HepG2 (cell line): ENCODE results near the gene ENAH. TPM values are rescaled to one million over a fixed set of nuclear protein-coding genes. Genes with fewer than 3 reads are reported as not detected.

Source experiments
- ATAC-seq: fragments of 200-7000 bp; cut with Tn5 transposase; 3 replicates; pipeline ENCODE4 v1.9.1; 2020; ENCODE audit warnings: mild to moderate bottlenecking, moderate library complexity
- BruUV-seq: library from RNA; stranded (reverse); fragments of 400-500 nt; replicated peaks from 2 replicates; lab custom pipeline; 2021; lab: Mats Ljungman, UMichigan
- CTCF ChIA-PET: fragments of 300-600 bp; formaldehyde crosslinking; extraction: SDS; loops from one replicate; lab custom pipeline; 2021; ENCODE audit warnings: low total read pairs, inconsistent platforms, low intra/inter-chr PET ratio; lab: Yijun Ruan, JAX
- POLR2A ChIA-PET: fragments of 350-600 bp; sonication (Branson Sonifier 250); formaldehyde crosslinking; loops from one replicate; lab custom pipeline; 2020; ENCODE audit warnings: antibody characterized with exemption, inconsistent platforms; lab: Yijun Ruan, JAX
- DNase-seq: peaks from one replicate; pipeline ENCODE4 v3.0.0-alpha.2; 2015; ENCODE audit warnings: low spot score
- FAIRE-seq: peaks from 3 replicates; lab custom pipeline; 2011; peaks lifted over from hg19 to GRCh38; lab: Jason Lieb, UNC
- H2AFZ ChIP-seq: one replicate; pipeline ENCODE4 v1.6.1; 2011; ENCODE audit warnings: low read length, inconsistent platforms
- H3K27ac ChIP-seq: fragments of 300-600 bp; 3 replicates; pipeline ENCODE4 v1.8.0; 2011; ENCODE audit warnings: mixed run types, mild to moderate bottlenecking, mixed read lengths, low read length, inconsistent platforms; ENCODE audit not compliant: insufficient read depth; ENCODE audit errors: extremely low read length
- H3K27me3 ChIP-seq, 2 experiments: fragments of 200-600 bp in 1 of 2; 2 replicates in 1 of 2; 3 replicates in 1 of 2; pipeline versions ENCODE4 v1.6.0 to v1.8.0; 2011; ENCODE audit warnings: low read length in 2 of 2, mild to moderate bottlenecking in 2 of 2, moderate library complexity in 2 of 2, inconsistent platforms in 1 of 2; ENCODE audit not compliant: insufficient read depth in 2 of 2, control insufficient read depth in 1 of 2
- H3K36me3 ChIP-seq, 2 experiments: fragments of 200-600 bp in 1 of 2; replicated peaks in 1 of 2; 2 replicates in 1 of 2; 3 replicates in 1 of 2; pipeline versions ENCODE4 v1.5.1 to v1.8.0; 2011; ENCODE audit warnings: low read length in 2 of 2, inconsistent platforms in 1 of 2; ENCODE audit not compliant: insufficient read depth in 2 of 2, control insufficient read depth in 1 of 2
- H3K4me1 ChIP-seq: 2 replicates; pipeline ENCODE4 v1.5.1; 2012; ENCODE audit warnings: low read length, inconsistent platforms; ENCODE audit not compliant: insufficient read depth
- H3K4me2 ChIP-seq: 2 replicates; pipeline ENCODE4 v1.6.0; 2011; ENCODE audit warnings: low read depth, low read length, inconsistent platforms
- H3K4me3 ChIP-seq, 3 experiments: fragments of 200-600 bp in 1 of 3; sonication (generic), shearing (Covaris generic) in 1 of 3; replicated peaks in 1 of 3; 2 replicates each; pipeline ENCODE4 v1.5.1; 2011 to 2016; ENCODE audit warnings: low read length in 3 of 3, inconsistent platforms in 2 of 3, low read depth in 2 of 3, mild to moderate bottlenecking in 2 of 3, control low read depth in 1 of 3, mixed read lengths in 1 of 3; ENCODE audit not compliant: insufficient read depth in 1 of 3
- H3K79me2 ChIP-seq: one replicate; pipeline ENCODE4 v1.6.1; 2011; ENCODE audit warnings: low read length, inconsistent platforms; ENCODE audit not compliant: insufficient read depth
- H3K9ac ChIP-seq: 2 replicates; pipeline ENCODE4 v1.6.0; 2011; ENCODE audit warnings: mild to moderate bottlenecking, low read depth, low read length, inconsistent platforms; ENCODE audit not compliant: insufficient read depth
- H3K9me3 ChIP-seq: 2 replicates; pipeline ENCODE4 v1.5.1; 2012; ENCODE audit warnings: mild to moderate bottlenecking, low read length
- H4K20me1 ChIP-seq: 2 replicates; pipeline ENCODE4 v1.6.0; 2011; ENCODE audit warnings: inconsistent platforms, mild to moderate bottlenecking, low read length, moderate library complexity; ENCODE audit not compliant: insufficient read depth
- CBX1 ChIP-seq: IDR thresholded peaks from one replicate; pipeline ENCODE4 v1.6.1; 2016; ENCODE audit warnings: antibody characterized with exemption, low read depth
- FOXO1 ChIP-seq: sonication (generic); formaldehyde crosslinking; IDR thresholded peaks from 2 replicates; pipeline ENCODE4 v1.4.0; 2020; ENCODE audit warnings: missing genetic modification reagents
- MEF2D ChIP-seq: sonication (generic); formaldehyde crosslinking; IDR thresholded peaks from 2 replicates; pipeline ENCODE4 v1.5.1; 2020; ENCODE audit warnings: mild to moderate bottlenecking, missing genetic modification reagents
- NFATC3 ChIP-seq: sonication (generic); formaldehyde crosslinking; IDR thresholded peaks from 2 replicates; pipeline ENCODE4 v1.5.1; 2020; ENCODE audit warnings: mild to moderate bottlenecking, missing genetic modification reagents
- NFE2L2 ChIP-seq: fragments of 150-350 bp; IDR thresholded peaks from 2 replicates; pipeline ENCODE4 v1.6.1; 2014; ENCODE audit warnings: low read length
- SP2 ChIP-seq: sonication (generic); formaldehyde crosslinking; IDR thresholded peaks from 2 replicates; pipeline ENCODE4 v1.5.1; 2020; ENCODE audit warnings: mild to moderate bottlenecking, missing genetic modification reagents
- SRSF9 ChIP-seq: fragments of 200-400 bp; formaldehyde crosslinking; IDR thresholded peaks from 2 replicates; pipeline ENCODE4 v1.6.1; 2018; ENCODE audit warnings: borderline replicate concordance, mild to moderate bottlenecking, low read depth, low read length; ENCODE audit not compliant: insufficient read depth, poor library complexity, severe bottlenecking
- ZNF326 ChIP-seq: sonication (generic); formaldehyde crosslinking; IDR thresholded peaks from 2 replicates; pipeline ENCODE4 v1.4.0; 2020; ENCODE audit warnings: missing genetic modification reagents, borderline replicate concordance
- ZNF382 ChIP-seq: sonication (generic); formaldehyde crosslinking; IDR thresholded peaks from 2 replicates; pipeline ENCODE4 v1.5.0; 2020; ENCODE audit warnings: missing genetic modification reagents, mild to moderate bottlenecking, borderline replicate concordance
- ZNF652 ChIP-seq: IDR thresholded peaks from 2 replicates; pipeline ENCODE4 v1.6.1; 2016; ENCODE audit warnings: low read depth, borderline replicate concordance
- WGBS: methylation state at CpG from one replicate; pipeline ENCODE4 v1.1.6; 2017; ENCODE audit warnings: low lambda C conversion rate; 5-methylcytosine and 5-hydroxymethylcytosine counted together
- in situ Hi-C: cut with HindIII; loops from 2 replicates; pipeline ENCODE4 v1.10.0; 2017; ENCODE audit warnings: low pct_unique_long_range_greater_than_20kb; ENCODE audit not compliant: extremely low pct_ligation_motif_present
- intact Hi-C: fragments of 100-400 bp; cut with micrococcal nuclease; formaldehyde crosslinking; loops from one replicate; pipeline ENCODE4 v1.10.0; 2022; ENCODE audit not compliant: unreplicated experiment
- polyA plus RNA-seq, 8 experiments: library from polyadenylated mRNA; depleted of rRNA in 3 of 8; stranded (reverse) in 7 of 8; unstranded in 1 of 8; fragments of >200 nt; fragmentation: Illumina TruSeq in 4 of 8; extraction: Trizol in 4 of 8; gene quantifications; 2 replicates each; pipeline versions ENCODE4 v1.2.1 to v1.2.3, GENCODE V29; 2011 to 2016; ENCODE audit warnings: low read depth in 4 of 8, missing spikeins in 1 of 8, mixed read lengths in 1 of 8; ENCODE audit not compliant: insufficient read depth in 1 of 8
- total RNA-seq, 5 experiments: library from RNA; depleted of rRNA; stranded (reverse); fragments of >200 nt; fragmentation: Illumina TruSeq; extraction: Trizol; gene quantifications; 2 replicates each; pipeline ENCODE4 v1.2.3, GENCODE V29; 2016; ENCODE audit warnings: low read depth in 1 of 5
- TF ChIP-seq, protein P1 (sequence below), 2 experiments: fragments of 450-650 bp in 1 of 2; sonication (generic) in 1 of 2; formaldehyde crosslinking; IDR thresholded peaks; 2 replicates each; pipeline versions ENCODE4 v1.5.0 to v1.8.0; 2020 to 2022; ENCODE audit warnings: mild to moderate bottlenecking in 1 of 2, missing genetic modification reagents in 1 of 2
- TF ChIP-seq, protein P2 (sequence below): sonication (generic); formaldehyde crosslinking; IDR thresholded peaks from 2 replicates; pipeline ENCODE4 v1.4.0; 2020; ENCODE audit warnings: missing genetic modification reagents, borderline replicate concordance
- TF ChIP-seq, protein P3 (sequence below): sonication (generic); formaldehyde crosslinking; IDR thresholded peaks from 2 replicates; pipeline ENCODE4 v1.4.0; 2020; ENCODE audit warnings: mild to moderate bottlenecking, missing genetic modification reagents

ENAH gene
- total and polyA plus RNA-seq, 2 of the 13 experiments (the other 11 are each of a cell fraction or from before 2014, with no cell fraction given) = 22.1 to 58.3 TPM

DNA sequence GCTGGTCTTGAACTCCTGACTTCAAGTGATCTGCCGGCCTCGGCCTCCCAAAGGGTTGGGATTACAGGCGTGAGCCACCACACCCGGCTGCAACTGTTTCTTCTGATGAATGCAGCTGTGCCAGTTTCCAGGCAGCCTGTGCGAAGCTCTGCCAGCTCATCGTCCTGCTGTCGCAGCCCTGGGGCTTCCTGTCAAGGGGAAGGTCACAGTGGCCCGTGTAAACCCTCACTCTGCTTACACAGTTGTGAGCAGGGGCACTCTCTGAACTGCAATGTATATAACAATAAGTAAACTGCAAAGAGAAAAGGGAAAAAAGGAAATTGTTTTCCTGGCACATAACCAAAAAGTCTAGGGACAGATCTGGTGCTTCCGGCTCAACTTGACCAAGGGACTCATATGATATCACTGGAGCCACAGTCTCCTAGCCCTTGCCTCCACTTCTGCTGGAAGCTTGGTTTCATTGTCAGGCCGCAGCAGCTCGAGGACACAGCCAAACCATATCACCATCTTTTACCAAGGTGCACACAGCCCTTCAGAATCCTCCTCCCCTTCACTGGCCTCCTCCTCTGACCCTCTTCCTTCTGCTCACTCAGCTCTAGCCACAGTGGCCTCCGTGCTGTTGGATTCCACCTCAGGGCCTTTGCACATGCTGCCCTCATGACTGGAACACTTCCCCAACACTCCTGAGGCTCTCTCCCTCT lies 202.3 kb downstream of the ENAH start:
- ChIA-PET POLR2A (interaction anchor here (2.0 kb wide), 1 partner anchor 9 kb away, joined by 4 read pairs; no protein-coding TSS in a partner anchor), CTCF (no interaction called here)
- H3K4me1 ChIP-seq = peaks cover 90% of the 10 kb centered on the region
- TF ChIP-seq NFE2L2 = no peak
- TF ChIP-seq SP2 = 0 out of 2 replicates have a peak, but pooled peaks have one; percentile 19
- TF ChIP-seq ZNF652 = peak; percentile 21; the same call in 1 of the 2 replicates
- TF ChIP-seq ZNF382 (CRISPR knock-in tag) = no peak
- TF ChIP-seq ZNF326 = no peak
- TF ChIP-seq FOXO1 (CRISPR knock-in tag) = peak; percentile 36; the same call in 1 of the 2 replicates
- TF ChIP-seq, protein P1, sequence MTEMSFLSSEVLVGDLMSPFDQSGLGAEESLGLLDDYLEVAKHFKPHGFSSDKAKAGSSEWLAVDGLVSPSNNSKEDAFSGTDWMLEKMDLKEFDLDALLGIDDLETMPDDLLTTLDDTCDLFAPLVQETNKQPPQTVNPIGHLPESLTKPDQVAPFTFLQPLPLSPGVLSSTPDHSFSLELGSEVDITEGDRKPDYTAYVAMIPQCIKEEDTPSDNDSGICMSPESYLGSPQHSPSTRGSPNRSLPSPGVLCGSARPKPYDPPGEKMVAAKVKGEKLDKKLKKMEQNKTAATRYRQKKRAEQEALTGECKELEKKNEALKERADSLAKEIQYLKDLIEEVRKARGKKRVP (CRISPR knock-in tag; IDR thresholded peaks at IDR 0.05) = peak in 1 of 2 experiments; percentile 43; a peak in 2 of 4 replicates
- TF ChIP-seq CBX1 = no peak
- TF ChIP-seq NFATC3 (CRISPR knock-in tag) = no peak
- TF ChIP-seq, protein P2, sequence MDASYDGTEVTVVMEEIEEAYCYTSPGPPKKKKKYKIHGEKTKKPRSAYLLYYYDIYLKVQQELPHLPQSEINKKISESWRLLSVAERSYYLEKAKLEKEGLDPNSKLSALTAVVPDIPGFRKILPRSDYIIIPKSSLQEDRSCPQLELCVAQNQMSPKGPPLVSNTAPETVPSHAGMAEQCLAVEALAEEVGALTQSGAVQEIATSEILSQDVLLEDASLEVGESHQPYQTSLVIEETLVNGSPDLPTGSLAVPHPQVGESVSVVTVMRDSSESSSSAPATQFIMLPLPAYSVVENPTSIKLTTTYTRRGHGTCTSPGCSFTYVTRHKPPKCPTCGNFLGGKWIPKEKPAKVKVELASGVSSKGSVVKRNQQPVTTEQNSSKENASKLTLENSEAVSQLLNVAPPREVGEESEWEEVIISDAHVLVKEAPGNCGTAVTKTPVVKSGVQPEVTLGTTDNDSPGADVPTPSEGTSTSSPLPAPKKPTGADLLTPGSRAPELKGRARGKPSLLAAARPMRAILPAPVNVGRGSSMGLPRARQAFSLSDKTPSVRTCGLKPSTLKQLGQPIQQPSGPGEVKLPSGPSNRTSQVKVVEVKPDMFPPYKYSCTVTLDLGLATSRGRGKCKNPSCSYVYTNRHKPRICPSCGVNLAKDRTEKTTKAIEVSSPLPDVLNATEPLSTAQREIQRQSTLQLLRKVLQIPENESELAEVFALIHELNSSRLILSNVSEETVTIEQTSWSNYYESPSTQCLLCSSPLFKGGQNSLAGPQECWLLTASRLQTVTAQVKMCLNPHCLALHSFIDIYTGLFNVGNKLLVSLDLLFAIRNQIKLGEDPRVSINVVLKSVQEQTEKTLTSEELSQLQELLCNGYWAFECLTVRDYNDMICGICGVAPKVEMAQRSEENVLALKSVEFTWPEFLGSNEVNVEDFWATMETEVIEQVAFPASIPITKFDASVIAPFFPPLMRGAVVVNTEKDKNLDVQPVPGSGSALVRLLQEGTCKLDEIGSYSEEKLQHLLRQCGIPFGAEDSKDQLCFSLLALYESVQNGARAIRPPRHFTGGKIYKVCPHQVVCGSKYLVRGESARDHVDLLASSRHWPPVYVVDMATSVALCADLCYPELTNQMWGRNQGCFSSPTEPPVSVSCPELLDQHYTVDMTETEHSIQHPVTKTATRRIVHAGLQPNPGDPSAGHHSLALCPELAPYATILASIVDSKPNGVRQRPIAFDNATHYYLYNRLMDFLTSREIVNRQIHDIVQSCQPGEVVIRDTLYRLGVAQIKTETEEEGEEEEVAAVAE = no peak
- TF ChIP-seq, protein P3, sequence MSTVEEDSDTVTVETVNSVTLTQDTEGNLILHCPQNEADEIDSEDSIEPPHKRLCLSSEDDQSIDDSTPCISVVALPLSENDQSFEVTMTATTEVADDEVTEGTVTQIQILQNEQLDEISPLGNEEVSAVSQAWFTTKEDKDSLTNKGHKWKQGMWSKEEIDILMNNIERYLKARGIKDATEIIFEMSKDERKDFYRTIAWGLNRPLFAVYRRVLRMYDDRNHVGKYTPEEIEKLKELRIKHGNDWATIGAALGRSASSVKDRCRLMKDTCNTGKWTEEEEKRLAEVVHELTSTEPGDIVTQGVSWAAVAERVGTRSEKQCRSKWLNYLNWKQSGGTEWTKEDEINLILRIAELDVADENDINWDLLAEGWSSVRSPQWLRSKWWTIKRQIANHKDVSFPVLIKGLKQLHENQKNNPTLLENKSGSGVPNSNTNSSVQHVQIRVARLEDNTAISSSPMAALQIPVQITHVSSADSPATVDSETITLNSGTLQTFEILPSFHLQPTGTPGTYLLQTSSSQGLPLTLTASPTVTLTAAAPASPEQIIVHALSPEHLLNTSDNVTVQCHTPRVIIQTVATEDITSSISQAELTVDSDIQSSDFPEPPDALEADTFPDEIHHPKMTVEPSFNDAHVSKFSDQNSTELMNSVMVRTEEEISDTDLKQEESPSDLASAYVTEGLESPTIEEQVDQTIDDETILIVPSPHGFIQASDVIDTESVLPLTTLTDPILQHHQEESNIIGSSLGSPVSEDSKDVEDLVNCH (CRISPR knock-in tag) = no peak
- TF ChIP-seq SRSF9 = no peak
- TF ChIP-seq MEF2D (CRISPR knock-in tag) = 0 out of 2 replicates have a peak, but pooled peaks have one; percentile 26

More for the DNA sequence above, 202.3 kb downstream of the ENAH start:
- no TSS peak for BruUV-seq
- no peak overlapping the region for H2AFZ ChIP-seq
- FAIRE-seq = no peak
- H3K27ac ChIP-seq = no peak overlapping the region
- peak; percentile 78 for DNase-seq
- peak; percentile 66 for ATAC-seq
- no peaks in the 10 kb centered on the region for H3K36me3 ChIP-seq
- H3K79me2 ChIP-seq = no peaks in the 10 kb centered on the region
- no peak overlapping the region for H3K9ac ChIP-seq
- intact Hi-C loops (no loop called here), in situ Hi-C loops (no loop called here)
- peak overlapping the region; percentile 50 for H3K4me2 ChIP-seq
- no peaks in the 10 kb centered on the region for H3K9me3 ChIP-seq
- 20% methylated on average over 12 of the region's 12 CpGs for WGBS
- no peaks in the 10 kb centered on the region; a peak in 1 of 5 replicates for H3K27me3 ChIP-seq
- peak overlapping the region in 1 of 3 experiments; percentile 17; a peak in 1 of 6 replicates for H3K4me3 ChIP-seq
- no peaks in the 10 kb centered on the region for H4K20me1 ChIP-seq
